Esophagus squamous epithelium (tissue), 4 donors: Measurements from ENCODE around the gene TAF13.

Experiments used
- POLR2A ChIP-seq, 4 donors: fragments of 450-650 bp; IDR thresholded peaks; one replicate each; pipeline ENCODE4 v1.6.1; 2017; ENCODE audit warnings: antibody characterized with exemption in 4 of 4, mild to moderate bottlenecking in 4 of 4, moderate library complexity in 3 of 4
- TF ChIP-seq, protein P1 (sequence below), 6 experiments: fragments of 450-650 bp in 4 of 6; fragments of 200-600 bp in 2 of 6; sonication (generic) in 2 of 6; IDR thresholded peaks; one replicate each; pipeline ENCODE4 v1.5.1; 2016 to 2019; ENCODE audit warnings: antibody characterized with exemption in 6 of 6, mild to moderate bottlenecking in 4 of 6, moderate library complexity in 4 of 6

DNA sequence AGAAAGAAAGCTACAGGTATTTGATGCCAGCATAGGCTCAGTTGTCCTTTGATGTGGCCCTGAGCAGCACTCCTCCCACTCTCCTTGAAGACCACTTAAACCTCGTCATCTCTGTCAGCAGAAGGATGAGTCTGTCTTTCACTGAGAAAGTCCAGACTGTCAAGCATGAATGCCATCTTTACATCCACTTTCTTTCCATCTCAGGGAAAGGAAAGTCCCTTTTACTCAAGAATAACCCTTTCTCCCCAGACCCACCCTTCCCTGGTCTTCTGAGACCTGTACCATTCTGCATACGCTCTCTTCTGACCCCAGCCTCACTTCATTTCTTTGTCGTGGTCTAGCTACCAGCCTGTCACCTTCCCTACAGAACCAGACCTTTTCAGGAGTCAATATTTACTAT is 34.1 kb upstream of the TAF13 start:
- TF ChIP-seq, protein P1, sequence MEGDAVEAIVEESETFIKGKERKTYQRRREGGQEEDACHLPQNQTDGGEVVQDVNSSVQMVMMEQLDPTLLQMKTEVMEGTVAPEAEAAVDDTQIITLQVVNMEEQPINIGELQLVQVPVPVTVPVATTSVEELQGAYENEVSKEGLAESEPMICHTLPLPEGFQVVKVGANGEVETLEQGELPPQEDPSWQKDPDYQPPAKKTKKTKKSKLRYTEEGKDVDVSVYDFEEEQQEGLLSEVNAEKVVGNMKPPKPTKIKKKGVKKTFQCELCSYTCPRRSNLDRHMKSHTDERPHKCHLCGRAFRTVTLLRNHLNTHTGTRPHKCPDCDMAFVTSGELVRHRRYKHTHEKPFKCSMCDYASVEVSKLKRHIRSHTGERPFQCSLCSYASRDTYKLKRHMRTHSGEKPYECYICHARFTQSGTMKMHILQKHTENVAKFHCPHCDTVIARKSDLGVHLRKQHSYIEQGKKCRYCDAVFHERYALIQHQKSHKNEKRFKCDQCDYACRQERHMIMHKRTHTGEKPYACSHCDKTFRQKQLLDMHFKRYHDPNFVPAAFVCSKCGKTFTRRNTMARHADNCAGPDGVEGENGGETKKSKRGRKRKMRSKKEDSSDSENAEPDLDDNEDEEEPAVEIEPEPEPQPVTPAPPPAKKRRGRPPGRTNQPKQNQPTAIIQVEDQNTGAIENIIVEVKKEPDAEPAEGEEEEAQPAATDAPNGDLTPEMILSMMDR (IDR thresholded peaks at IDR 0.05): no peak
- TF ChIP-seq POLR2A (IDR thresholded peaks at IDR 0.05): no peak
